ENCODE results near the gene SLC1A7. TPM values are rescaled to one million over a fixed set of nuclear protein-coding genes. Genes with fewer than 3 reads are reported as not detected.

SLC1A7 gene
- total and polyA plus RNA-seq, 2 experiments from 2014 or later = not detected

- no peak for TF ChIP-seq ZNF462 (CRISPR knock-in tag; IDR thresholded peaks at IDR 0.05)
- no peak for TF ChIP-seq NANOG (IDR thresholded peaks at IDR 0.05; ENCODE audit: borderline replicate concordance)
- TF ChIP-seq POLR2AphosphoS5 (IDR thresholded peaks at IDR 0.05; ENCODE audit: low read depth) = no peak
- no peak for TF ChIP-seq JUNB (IDR thresholded peaks at IDR 0.05; ENCODE audit: unreplicated experiment)
- TF ChIP-seq, protein P1, sequence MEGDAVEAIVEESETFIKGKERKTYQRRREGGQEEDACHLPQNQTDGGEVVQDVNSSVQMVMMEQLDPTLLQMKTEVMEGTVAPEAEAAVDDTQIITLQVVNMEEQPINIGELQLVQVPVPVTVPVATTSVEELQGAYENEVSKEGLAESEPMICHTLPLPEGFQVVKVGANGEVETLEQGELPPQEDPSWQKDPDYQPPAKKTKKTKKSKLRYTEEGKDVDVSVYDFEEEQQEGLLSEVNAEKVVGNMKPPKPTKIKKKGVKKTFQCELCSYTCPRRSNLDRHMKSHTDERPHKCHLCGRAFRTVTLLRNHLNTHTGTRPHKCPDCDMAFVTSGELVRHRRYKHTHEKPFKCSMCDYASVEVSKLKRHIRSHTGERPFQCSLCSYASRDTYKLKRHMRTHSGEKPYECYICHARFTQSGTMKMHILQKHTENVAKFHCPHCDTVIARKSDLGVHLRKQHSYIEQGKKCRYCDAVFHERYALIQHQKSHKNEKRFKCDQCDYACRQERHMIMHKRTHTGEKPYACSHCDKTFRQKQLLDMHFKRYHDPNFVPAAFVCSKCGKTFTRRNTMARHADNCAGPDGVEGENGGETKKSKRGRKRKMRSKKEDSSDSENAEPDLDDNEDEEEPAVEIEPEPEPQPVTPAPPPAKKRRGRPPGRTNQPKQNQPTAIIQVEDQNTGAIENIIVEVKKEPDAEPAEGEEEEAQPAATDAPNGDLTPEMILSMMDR (conservative IDR thresholded peaks at IDR 0.05; ENCODE audit: low read depth in 2 of 2) = no peak
- TF ChIP-seq STAT1 (IDR thresholded peaks at IDR 0.05; ENCODE audit: unreplicated experiment) = no peak
- TF ChIP-seq ZNF114 (CRISPR knock-in tag; IDR thresholded peaks at IDR 0.05) = no peak
- TF ChIP-seq, protein P2, sequence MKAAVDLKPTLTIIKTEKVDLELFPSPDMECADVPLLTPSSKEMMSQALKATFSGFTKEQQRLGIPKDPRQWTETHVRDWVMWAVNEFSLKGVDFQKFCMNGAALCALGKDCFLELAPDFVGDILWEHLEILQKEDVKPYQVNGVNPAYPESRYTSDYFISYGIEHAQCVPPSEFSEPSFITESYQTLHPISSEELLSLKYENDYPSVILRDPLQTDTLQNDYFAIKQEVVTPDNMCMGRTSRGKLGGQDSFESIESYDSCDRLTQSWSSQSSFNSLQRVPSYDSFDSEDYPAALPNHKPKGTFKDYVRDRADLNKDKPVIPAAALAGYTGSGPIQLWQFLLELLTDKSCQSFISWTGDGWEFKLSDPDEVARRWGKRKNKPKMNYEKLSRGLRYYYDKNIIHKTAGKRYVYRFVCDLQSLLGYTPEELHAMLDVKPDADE (IDR thresholded peaks at IDR 0.05) = no peak
Measured at GRCh38 chr1:53174971-53175913, 32.8 kb upstream of the SLC1A7 start (continued).
